GM23338 (cell line): ENCODE results near the gene TBC1D7. TPM values are rescaled to one million over a fixed set of nuclear protein-coding genes. Genes with fewer than 3 reads are reported as not detected.
A peak's percentile ranks its signal among the peaks of the same experiment; 100 is the strongest.

Experiments
- ATAC-seq: fragments of 200-7000 bp; cut with Tn5 transposase; 3 replicates; pipeline ENCODE4 v1.9.1; 2020
- DNase-seq: peaks from one replicate; pipeline ENCODE4 v3.0.0-alpha.2; 2015; ENCODE audit warnings: low spot score
- H2AFZ ChIP-seq: fragments of 200-600 bp; sonication (generic); 2 replicates; pipeline ENCODE4 v1.8.0; 2016; ENCODE audit warnings: antibody characterized with exemption, mild to moderate bottlenecking, moderate library complexity
- H3F3A ChIP-seq: fragments of 200-600 bp; sonication (generic); replicated peaks from 2 replicates; pipeline ENCODE4 v1.8.0; 2017; ENCODE audit warnings: antibody characterized with exemption, mixed run types, low read depth
- H3K27ac ChIP-seq: fragments of 200-600 bp; sonication (generic); 2 replicates; pipeline ENCODE4 v1.6.1; 2016; ENCODE audit warnings: low read depth
- H3K27me3 ChIP-seq: fragments of 200-600 bp; sonication (generic); 2 replicates; pipeline ENCODE4 v1.8.0; 2016; ENCODE audit warnings: mild to moderate bottlenecking, mixed run types, moderate library complexity; ENCODE audit not compliant: insufficient read depth
- H3K36me3 ChIP-seq: fragments of 200-600 bp; sonication (generic); 2 replicates; pipeline ENCODE4 v1.8.0; 2016; ENCODE audit warnings: mild to moderate bottlenecking; ENCODE audit not compliant: insufficient read depth
- H3K4me1 ChIP-seq: fragments of 200-600 bp; sonication (generic); 2 replicates; pipeline ENCODE4 v1.8.0; 2016; ENCODE audit warnings: mild to moderate bottlenecking, moderate library complexity; ENCODE audit not compliant: insufficient read depth
- H3K4me2 ChIP-seq: fragments of 200-600 bp; sonication (generic); 2 replicates; pipeline ENCODE4 v1.7.1; 2017; ENCODE audit warnings: mixed run types
- H3K4me3 ChIP-seq: fragments of 200-600 bp; sonication (generic); 2 replicates; pipeline ENCODE4 v1.6.1; 2016; ENCODE audit warnings: mixed run types
- H3K79me2 ChIP-seq: fragments of 200-600 bp; sonication (generic); replicated peaks from 2 replicates; pipeline ENCODE4 v1.8.0; 2017; ENCODE audit warnings: mild to moderate bottlenecking; ENCODE audit not compliant: insufficient read depth
- H3K9me2 ChIP-seq: fragments of 200-600 bp; sonication (generic); 2 replicates; pipeline ENCODE4 v1.8.0; 2017; ENCODE audit not compliant: insufficient read depth
- H4K20me1 ChIP-seq: fragments of 200-600 bp; sonication (generic); replicated peaks from 2 replicates; pipeline ENCODE4 v1.8.0; 2017; ENCODE audit warnings: mild to moderate bottlenecking; ENCODE audit not compliant: insufficient read depth
- H3K27ac Mint-ChIP-seq: 2 replicates; pipeline ENCODE4 v1.8.0; 2020; ENCODE audit warnings: inconsistent platforms, mild to moderate bottlenecking, moderate library complexity, mixed read lengths
- H3K27me3 Mint-ChIP-seq: 3 replicates; pipeline ENCODE4 v1.8.0; 2022; ENCODE audit warnings: low read depth, mild to moderate bottlenecking, moderate library complexity, mixed read lengths, inconsistent platforms; ENCODE audit not compliant: insufficient read depth, poor library complexity
- H3K36me3 Mint-ChIP-seq: 3 replicates; pipeline ENCODE4 v1.8.0; 2021; ENCODE audit warnings: low read depth, mild to moderate bottlenecking, inconsistent platforms, moderate library complexity, mixed read lengths
- H3K4me1 Mint-ChIP-seq: 3 replicates; pipeline ENCODE4 v1.8.0; 2020; ENCODE audit warnings: mild to moderate bottlenecking, inconsistent platforms, mixed read lengths
- H3K4me3 Mint-ChIP-seq: 3 replicates; pipeline ENCODE4 v1.8.0; 2021; ENCODE audit warnings: moderate library complexity, mild to moderate bottlenecking, inconsistent platforms, mixed read lengths
- H3K9me3 Mint-ChIP-seq: 3 replicates; pipeline ENCODE4 v1.8.0; 2020; ENCODE audit warnings: moderate library complexity, mild to moderate bottlenecking, inconsistent platforms, mixed read lengths
- CTCF ChIP-seq, 2 experiments: fragments of 200-600 bp in 1 of 2; sonication (generic) in 1 of 2; conservative IDR thresholded peaks; 2 replicates each; pipeline versions ENCODE4 v1.5.1 to v1.6.1; 2016 to 2017; ENCODE audit warnings: antibody characterized with exemption in 2 of 2, low read depth in 2 of 2, mild to moderate bottlenecking in 2 of 2, moderate library complexity in 1 of 2
- EZH2 ChIP-seq: fragments of 200-600 bp; sonication (generic); IDR thresholded peaks from one replicate; pipeline ENCODE4 v1.8.0; 2017; ENCODE audit warnings: antibody characterized with exemption, mild to moderate bottlenecking, low read depth; ENCODE audit not compliant: unreplicated experiment
- JUNB ChIP-seq: IDR thresholded peaks from one replicate; pipeline ENCODE4 v1.6.1; 2016; ENCODE audit warnings: antibody characterized with exemption; ENCODE audit not compliant: unreplicated experiment
- NANOG ChIP-seq: IDR thresholded peaks from 2 replicates; pipeline ENCODE4 v1.6.1; 2016; ENCODE audit warnings: antibody characterized with exemption, borderline replicate concordance
- REST ChIP-seq: IDR thresholded peaks from one replicate; pipeline ENCODE4 v1.6.1; 2018; ENCODE audit warnings: antibody characterized with exemption; ENCODE audit not compliant: unreplicated experiment
- STAT1 ChIP-seq: IDR thresholded peaks from one replicate; pipeline ENCODE4 v1.6.1; 2016; ENCODE audit warnings: antibody characterized with exemption; ENCODE audit not compliant: unreplicated experiment
- ZNF114 ChIP-seq: fragments of 250-450 bp; sonication (Bioruptor Pico); IDR thresholded peaks from 2 replicates; pipeline ENCODE4 v1.5.0; 2020; ENCODE audit warnings: mild to moderate bottlenecking, moderate library complexity
- ZNF331 ChIP-seq: fragments of 250-450 bp; sonication (Bioruptor Pico); IDR thresholded peaks from 2 replicates; pipeline ENCODE4 v1.5.0; 2020; ENCODE audit warnings: low read depth, mild to moderate bottlenecking, moderate library complexity
- polyA plus RNA-seq: library from polyadenylated mRNA; unstranded; fragments of >200 nt; fragmentation: Nextera tagmentation; extraction: Ambion mirVana; gene quantifications from 2 replicates; pipeline ENCODE4 v1.2.1, GENCODE V29; 2016
- total RNA-seq: library from RNA; depleted of rRNA; stranded (reverse); fragments of >200 nt; shearing (Covaris generic); gene quantifications from 2 replicates; pipeline ENCODE4 v1.2.3, GENCODE V29; 2014
- TF ChIP-seq, protein P1 (sequence below): fragments of 250-450 bp; sonication (Bioruptor Pico); IDR thresholded peaks from 2 replicates; pipeline ENCODE4 v1.5.0; 2020; ENCODE audit warnings: mild to moderate bottlenecking, moderate library complexity

TBC1D7 gene
- total and polyA plus RNA-seq, 2 experiments from 2014 or later: 62.0 to 70.4 TPM

GRCh38 chr6:13352165-13352564, 23.8 kb upstream of the TBC1D7 start (continued):
- TF ChIP-seq, protein P1, sequence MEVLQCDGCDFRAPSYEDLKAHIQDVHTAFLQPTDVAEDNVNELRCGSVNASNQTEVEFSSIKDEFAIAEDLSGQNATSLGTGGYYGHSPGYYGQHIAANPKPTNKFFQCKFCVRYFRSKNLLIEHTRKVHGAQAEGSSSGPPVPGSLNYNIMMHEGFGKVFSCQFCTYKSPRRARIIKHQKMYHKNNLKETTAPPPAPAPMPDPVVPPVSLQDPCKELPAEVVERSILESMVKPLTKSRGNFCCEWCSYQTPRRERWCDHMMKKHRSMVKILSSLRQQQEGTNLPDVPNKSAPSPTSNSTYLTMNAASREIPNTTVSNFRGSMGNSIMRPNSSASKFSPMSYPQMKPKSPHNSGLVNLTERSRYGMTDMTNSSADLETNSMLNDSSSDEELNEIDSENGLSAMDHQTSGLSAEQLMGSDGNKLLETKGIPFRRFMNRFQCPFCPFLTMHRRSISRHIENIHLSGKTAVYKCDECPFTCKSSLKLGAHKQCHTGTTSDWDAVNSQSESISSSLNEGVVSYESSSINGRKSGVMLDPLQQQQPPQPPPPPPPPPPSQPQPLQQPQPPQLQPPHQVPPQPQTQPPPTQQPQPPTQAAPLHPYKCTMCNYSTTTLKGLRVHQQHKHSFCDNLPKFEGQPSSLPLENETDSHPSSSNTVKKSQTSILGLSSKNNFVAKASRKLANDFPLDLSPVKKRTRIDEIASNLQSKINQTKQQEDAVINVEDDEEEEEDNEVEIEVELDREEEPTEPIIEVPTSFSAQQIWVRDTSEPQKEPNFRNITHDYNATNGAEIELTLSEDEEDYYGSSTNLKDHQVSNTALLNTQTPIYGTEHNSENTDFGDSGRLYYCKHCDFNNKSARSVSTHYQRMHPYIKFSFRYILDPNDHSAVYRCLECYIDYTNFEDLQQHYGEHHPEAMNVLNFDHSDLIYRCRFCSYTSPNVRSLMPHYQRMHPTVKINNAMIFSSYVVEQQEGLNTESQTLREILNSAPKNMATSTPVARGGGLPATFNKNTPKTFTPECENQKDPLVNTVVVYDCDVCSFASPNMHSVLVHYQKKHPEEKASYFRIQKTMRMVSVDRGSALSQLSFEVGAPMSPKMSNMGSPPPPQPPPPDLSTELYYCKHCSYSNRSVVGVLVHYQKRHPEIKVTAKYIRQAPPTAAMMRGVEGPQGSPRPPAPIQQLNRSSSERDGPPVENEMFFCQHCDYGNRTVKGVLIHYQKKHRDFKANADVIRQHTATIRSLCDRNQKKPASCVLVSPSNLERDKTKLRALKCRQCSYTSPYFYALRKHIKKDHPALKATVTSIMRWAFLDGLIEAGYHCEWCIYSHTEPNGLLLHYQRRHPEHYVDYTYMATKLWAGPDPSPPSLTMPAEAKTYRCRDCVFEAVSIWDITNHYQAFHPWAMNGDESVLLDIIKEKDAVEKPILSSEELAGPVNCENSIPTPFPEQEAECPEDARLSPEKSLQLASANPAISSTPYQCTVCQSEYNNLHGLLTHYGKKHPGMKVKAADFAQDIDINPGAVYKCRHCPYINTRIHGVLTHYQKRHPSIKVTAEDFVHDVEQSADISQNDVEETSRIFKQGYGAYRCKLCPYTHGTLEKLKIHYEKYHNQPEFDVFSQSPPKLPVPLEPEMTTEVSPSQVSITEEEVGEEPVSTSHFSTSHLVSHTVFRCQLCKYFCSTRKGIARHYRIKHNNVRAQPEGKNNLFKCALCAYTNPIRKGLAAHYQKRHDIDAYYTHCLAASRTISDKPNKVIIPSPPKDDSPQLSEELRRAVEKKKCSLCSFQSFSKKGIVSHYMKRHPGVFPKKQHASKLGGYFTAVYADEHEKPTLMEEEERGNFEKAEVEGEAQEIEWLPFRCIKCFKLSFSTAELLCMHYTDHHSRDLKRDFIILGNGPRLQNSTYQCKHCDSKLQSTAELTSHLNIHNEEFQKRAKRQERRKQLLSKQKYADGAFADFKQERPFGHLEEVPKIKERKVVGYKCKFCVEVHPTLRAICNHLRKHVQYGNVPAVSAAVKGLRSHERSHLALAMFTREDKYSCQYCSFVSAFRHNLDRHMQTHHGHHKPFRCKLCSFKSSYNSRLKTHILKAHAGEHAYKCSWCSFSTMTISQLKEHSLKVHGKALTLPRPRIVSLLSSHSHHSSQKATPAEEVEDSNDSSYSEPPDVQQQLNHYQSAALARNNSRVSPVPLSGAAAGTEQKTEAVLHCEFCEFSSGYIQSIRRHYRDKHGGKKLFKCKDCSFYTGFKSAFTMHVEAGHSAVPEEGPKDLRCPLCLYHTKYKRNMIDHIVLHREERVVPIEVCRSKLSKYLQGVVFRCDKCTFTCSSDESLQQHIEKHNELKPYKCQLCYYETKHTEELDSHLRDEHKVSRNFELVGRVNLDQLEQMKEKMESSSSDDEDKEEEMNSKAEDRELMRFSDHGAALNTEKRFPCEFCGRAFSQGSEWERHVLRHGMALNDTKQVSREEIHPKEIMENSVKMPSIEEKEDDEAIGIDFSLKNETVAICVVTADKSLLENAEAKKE (CRISPR knock-in tag): no peak
- no peak for TF ChIP-seq JUNB
- TF ChIP-seq CTCF (conservative IDR thresholded peaks at IDR 0.05; ENCODE audit: low read depth in 2 of 2): no peak
- no peak for TF ChIP-seq ZNF114 (CRISPR knock-in tag)
- no peak for TF ChIP-seq NANOG

GRCh38 chr6:13351271-13351670, 22.9 kb upstream of the TBC1D7 start:
- Histone ChIP-seq H3K27me3 (no peaks in the 10 kb centered on the region), H3K4me1 (peaks cover 12% of the 10 kb centered on the region), H3K79me2 (no peaks in the 10 kb centered on the region), H3K36me3 (no peaks in the 10 kb centered on the region), H2AFZ (peak overlapping the region; percentile 96), H3K9me2 (no peaks in the 10 kb centered on the region; the same call in 1 of the 2 replicates), H3F3A (no peaks in the 10 kb centered on the region), H3K4me2 (no peak overlapping the region), H3K27ac (no peak overlapping the region), H4K20me1 (no peaks in the 10 kb centered on the region), H3K4me3 (no peak overlapping the region)
- peak; percentile 96 for ATAC-seq
- Mint-ChIP-seq H3K4me3 (no peak overlapping the region), H3K4me1 (peaks cover 26% of the 10 kb centered on the region), H3K27ac (no peak overlapping the region), H3K9me3 (no peaks in the 10 kb centered on the region; the same call in 2 of the 3 replicates), H3K27me3 (peaks cover 12% of the 10 kb centered on the region), H3K36me3 (no peaks in the 10 kb centered on the region)
- DNase-seq: peak; percentile 65
- no peak for TF ChIP-seq JUNB
- TF ChIP-seq NANOG: no peak
- TF ChIP-seq EZH2: no peak
- TF ChIP-seq ZNF331 (CRISPR knock-in tag): no peak
- no peak for TF ChIP-seq STAT1
- TF ChIP-seq ZNF114 (CRISPR knock-in tag): no peak
- no peak for TF ChIP-seq REST
